K562 (cell line): ENCODE data around the gene HPX. TPM values are rescaled to one million over a fixed set of nuclear protein-coding genes. Genes with fewer than 3 reads are reported as not detected.

Experiments
- CBX1 ChIP-seq: sonication (generic); IDR thresholded peaks from 2 replicates; pipeline ENCODE4 v1.6.1; 2016; ENCODE audit warnings: antibody characterized with exemption, low read depth, mild to moderate bottlenecking
- ETV5 ChIP-seq: sonication (generic); formaldehyde crosslinking; IDR thresholded peaks from 2 replicates; pipeline ENCODE4 v1.4.0; 2020; ENCODE audit warnings: low read depth, mild to moderate bottlenecking, missing genetic modification reagents
- FOXP1 ChIP-seq: sonication (generic); formaldehyde crosslinking; IDR thresholded peaks from 2 replicates; pipeline ENCODE4 v1.8.0; 2022; ENCODE audit warnings: mild to moderate bottlenecking, missing genetic modification reagents
- FUS ChIP-seq: fragments of 200-400 bp; formaldehyde crosslinking; optimal IDR thresholded peaks from 2 replicates; pipeline ENCODE3; 2017; ENCODE audit warnings: low read depth, low read length
- IRF2 ChIP-seq: sonication (generic); formaldehyde crosslinking; IDR thresholded peaks from 2 replicates; pipeline ENCODE4 v1.8.1; 2022; ENCODE audit warnings: mild to moderate bottlenecking, missing genetic modification reagents
- MBD2 ChIP-seq: sonication (generic); IDR thresholded peaks from 2 replicates; pipeline ENCODE4 v1.6.1; 2016; ENCODE audit warnings: low read depth, borderline replicate concordance
- MEF2A ChIP-seq: IDR thresholded peaks from 2 replicates; pipeline ENCODE4 v1.6.1; 2011; ENCODE audit warnings: low read depth, mild to moderate bottlenecking, low read length, moderate library complexity; ENCODE audit not compliant: control insufficient read depth
- RBM15 ChIP-seq: fragments of 200-400 bp; formaldehyde crosslinking; IDR thresholded peaks from 2 replicates; pipeline ENCODE4 v1.6.1; 2018; ENCODE audit warnings: mild to moderate bottlenecking, low read length, moderate library complexity; ENCODE audit not compliant: insufficient read depth
- SPI1 ChIP-seq: IDR thresholded peaks from 2 replicates; pipeline ENCODE4 v1.6.1; 2011; ENCODE audit warnings: low read depth, low read length, control low read depth, borderline replicate concordance
- TBP ChIP-seq: optimal IDR thresholded peaks from 2 replicates; pipeline ENCODE3; 2011; ENCODE audit warnings: low read depth, low read length, improper control_type of control experiment
- XRCC5 ChIP-seq: fragments of 200-400 bp; formaldehyde crosslinking; IDR thresholded peaks from 2 replicates; pipeline ENCODE4 v1.6.1; 2017; ENCODE audit warnings: low read depth, mild to moderate bottlenecking, low read length
- ZBTB7A ChIP-seq: IDR thresholded peaks from 2 replicates; pipeline ENCODE4 v1.6.1; 2011; ENCODE audit warnings: low read depth, mild to moderate bottlenecking, low read length, moderate library complexity, borderline replicate concordance; ENCODE audit not compliant: control insufficient read depth
- ZNF134 ChIP-seq: fragments of 250-450 bp; sonication (Bioruptor Pico); conservative IDR thresholded peaks from 2 replicates; pipeline ENCODE4 v1.4.0; 2020
- ZNF324 ChIP-seq: fragments of 250-450 bp; sonication (Bioruptor Pico); IDR thresholded peaks from 2 replicates; pipeline ENCODE4 v1.4.0; 2020; ENCODE audit warnings: mild to moderate bottlenecking
- ZNF41 ChIP-seq: fragments of 250-450 bp; sonication (Bioruptor Pico); conservative IDR thresholded peaks from 2 replicates; pipeline ENCODE4 v1.4.0; 2020; ENCODE audit warnings: mild to moderate bottlenecking
- ZNF584 ChIP-seq: fragments of 200-800 bp; sonication (Bioruptor generic); IDR thresholded peaks from 2 replicates; pipeline ENCODE4 v1.6.1; 2016; ENCODE audit warnings: low read depth, mild to moderate bottlenecking, missing genetic modification characterization, missing compliant biosample characterization
- polyA plus RNA-seq, 8 experiments: library from polyadenylated mRNA; depleted of rRNA in 4 of 8; stranded (reverse) in 5 of 8; unstranded in 3 of 8; fragments of >200 nt; fragmentation: Nextera tagmentation in 2 of 8; fragmentation: Illumina TruSeq in 1 of 8; extraction: Ambion mirVana in 2 of 8; extraction: Trizol in 1 of 8; gene quantifications; 2 replicates each; pipeline versions ENCODE4 v1.2.1 to v1.2.3, GENCODE V29; 2011 to 2014; ENCODE audit warnings: inconsistent platforms in 1 of 8, missing spikeins in 1 of 8
- total RNA-seq, 7 experiments: library from RNA; depleted of rRNA in 6 of 7; stranded (reverse); fragments of >200 nt in 6 of 7; fragmentation: Illumina TruSeq in 2 of 7; extraction: Trizol in 2 of 7; gene quantifications; 2 replicates each; pipeline versions ENCODE4 v1.2.1 to v1.2.3, GENCODE V29; 2011 to 2021; ENCODE audit warnings: low replicate concordance in 1 of 7
- TF ChIP-seq, protein P1 (sequence below), 2 experiments: fragments of 450-650 bp; IDR thresholded peaks; 2 replicates each; pipeline ENCODE4 v1.6.1; 2018; ENCODE audit warnings: mild to moderate bottlenecking in 2 of 2, low read depth in 1 of 2; ENCODE audit not compliant: partially characterized antibody in 2 of 2
- TF ChIP-seq, protein P2 (sequence below), 2 experiments: IDR thresholded peaks; 2 replicates each; pipeline ENCODE4 v1.6.1; 2011; ENCODE audit warnings: borderline replicate concordance in 1 of 2, control low read depth in 1 of 2, low read depth in 1 of 2, low read length in 1 of 2, mild to moderate bottlenecking in 1 of 2, mixed read lengths in 1 of 2, moderate library complexity in 1 of 2; ENCODE audit not compliant: insufficient read depth in 1 of 2, insufficient read length in 1 of 2, poor library complexity in 1 of 2, severe bottlenecking in 1 of 2; ENCODE audit errors: extremely low read depth in 1 of 2
- TF ChIP-seq, protein P3 (sequence below): fragments of 450-650 bp; IDR thresholded peaks from 2 replicates; pipeline ENCODE4 v1.6.1; 2016; ENCODE audit warnings: mild to moderate bottlenecking

Gene HPX
- total and polyA plus RNA-seq, 9 of the 15 experiments (the other 6 are each of a cell fraction or from before 2014, with no cell fraction given), result 0.12 to 1.2 (median 0.49) TPM; not detected in 1

DNA sequence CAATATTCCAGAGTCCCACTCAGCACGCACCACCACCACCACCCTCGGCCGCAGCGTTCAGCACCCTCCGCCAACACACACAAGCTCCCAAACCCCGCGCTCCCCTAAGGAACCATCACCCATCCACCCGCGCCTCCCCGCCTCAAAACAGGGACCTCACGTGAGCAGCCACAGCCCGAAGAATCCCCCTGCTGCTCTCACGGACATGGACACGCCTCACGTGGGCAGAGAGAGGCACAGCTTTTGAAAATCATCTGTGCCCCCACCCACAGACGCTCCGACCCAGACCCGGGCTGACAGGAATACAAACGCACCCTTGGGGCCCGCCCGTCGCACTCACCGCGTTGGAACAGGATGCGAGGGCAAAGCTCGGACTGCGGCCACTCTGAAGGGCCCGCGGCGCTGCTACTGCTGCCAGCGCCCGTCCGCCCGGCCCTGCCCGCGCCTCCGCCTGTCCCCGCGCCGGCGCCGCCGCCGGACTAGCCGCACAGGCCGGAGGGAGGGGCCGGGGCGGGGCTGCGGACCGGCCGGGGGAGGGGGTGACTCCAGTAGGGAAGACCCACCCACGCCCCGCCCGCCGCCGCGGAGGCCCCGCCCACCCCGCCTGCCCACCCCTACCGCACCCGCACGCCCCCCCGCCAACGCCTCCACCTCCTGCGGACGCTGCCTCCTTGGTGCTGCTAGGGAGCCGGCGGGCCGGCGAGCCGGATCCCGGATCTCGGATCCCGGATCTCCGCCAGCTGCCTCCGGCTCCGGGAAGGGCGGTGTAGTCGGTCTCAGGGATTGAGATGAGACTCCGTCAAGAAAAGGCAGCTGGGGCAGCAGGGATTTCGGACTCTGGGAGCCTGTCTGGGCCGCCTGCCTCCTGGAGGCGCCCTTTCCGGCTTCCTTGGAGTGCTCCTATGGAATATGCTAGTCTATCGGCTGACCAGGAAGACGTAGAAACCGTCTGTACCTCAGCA lies 32.9 kb upstream of the HPX start, which contains the start of gene TRIM3 (continued):
- no peak for TF ChIP-seq ZNF584
- TF ChIP-seq, protein P1, sequence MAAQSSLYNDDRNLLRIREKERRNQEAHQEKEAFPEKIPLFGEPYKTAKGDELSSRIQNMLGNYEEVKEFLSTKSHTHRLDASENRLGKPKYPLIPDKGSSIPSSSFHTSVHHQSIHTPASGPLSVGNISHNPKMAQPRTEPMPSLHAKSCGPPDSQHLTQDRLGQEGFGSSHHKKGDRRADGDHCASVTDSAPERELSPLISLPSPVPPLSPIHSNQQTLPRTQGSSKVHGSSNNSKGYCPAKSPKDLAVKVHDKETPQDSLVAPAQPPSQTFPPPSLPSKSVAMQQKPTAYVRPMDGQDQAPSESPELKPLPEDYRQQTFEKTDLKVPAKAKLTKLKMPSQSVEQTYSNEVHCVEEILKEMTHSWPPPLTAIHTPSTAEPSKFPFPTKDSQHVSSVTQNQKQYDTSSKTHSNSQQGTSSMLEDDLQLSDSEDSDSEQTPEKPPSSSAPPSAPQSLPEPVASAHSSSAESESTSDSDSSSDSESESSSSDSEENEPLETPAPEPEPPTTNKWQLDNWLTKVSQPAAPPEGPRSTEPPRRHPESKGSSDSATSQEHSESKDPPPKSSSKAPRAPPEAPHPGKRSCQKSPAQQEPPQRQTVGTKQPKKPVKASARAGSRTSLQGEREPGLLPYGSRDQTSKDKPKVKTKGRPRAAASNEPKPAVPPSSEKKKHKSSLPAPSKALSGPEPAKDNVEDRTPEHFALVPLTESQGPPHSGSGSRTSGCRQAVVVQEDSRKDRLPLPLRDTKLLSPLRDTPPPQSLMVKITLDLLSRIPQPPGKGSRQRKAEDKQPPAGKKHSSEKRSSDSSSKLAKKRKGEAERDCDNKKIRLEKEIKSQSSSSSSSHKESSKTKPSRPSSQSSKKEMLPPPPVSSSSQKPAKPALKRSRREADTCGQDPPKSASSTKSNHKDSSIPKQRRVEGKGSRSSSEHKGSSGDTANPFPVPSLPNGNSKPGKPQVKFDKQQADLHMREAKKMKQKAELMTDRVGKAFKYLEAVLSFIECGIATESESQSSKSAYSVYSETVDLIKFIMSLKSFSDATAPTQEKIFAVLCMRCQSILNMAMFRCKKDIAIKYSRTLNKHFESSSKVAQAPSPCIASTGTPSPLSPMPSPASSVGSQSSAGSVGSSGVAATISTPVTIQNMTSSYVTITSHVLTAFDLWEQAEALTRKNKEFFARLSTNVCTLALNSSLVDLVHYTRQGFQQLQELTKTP (IDR thresholded peaks at IDR 0.05; ENCODE audit: low read depth in 1 of 2, partially characterized antibody in 2 of 2), result no peak
- no peak for TF ChIP-seq MBD2
- no peak for TF ChIP-seq ZNF134 (CRISPR knock-in tag)
- peak; percentile 46 for TF ChIP-seq TBP
- no peak for TF ChIP-seq FOXP1 (CRISPR knock-in tag)
- TF ChIP-seq MEF2A, result no peak
- no peak for TF ChIP-seq ZNF324 (CRISPR knock-in tag)
- peak; percentile 4; the same call in 1 of the 2 replicates for TF ChIP-seq ZBTB7A
- TF ChIP-seq FUS, result no peak
- TF ChIP-seq, protein P2, sequence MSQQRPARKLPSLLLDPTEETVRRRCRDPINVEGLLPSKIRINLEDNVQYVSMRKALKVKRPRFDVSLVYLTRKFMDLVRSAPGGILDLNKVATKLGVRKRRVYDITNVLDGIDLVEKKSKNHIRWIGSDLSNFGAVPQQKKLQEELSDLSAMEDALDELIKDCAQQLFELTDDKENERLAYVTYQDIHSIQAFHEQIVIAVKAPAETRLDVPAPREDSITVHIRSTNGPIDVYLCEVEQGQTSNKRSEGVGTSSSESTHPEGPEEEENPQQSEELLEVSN (IDR thresholded peaks at IDR 0.05; ENCODE audit: borderline replicate concordance in 1 of 2, extremely low read depth in 1 of 2, insufficient read depth in 1 of 2, insufficient read length in 1 of 2, low read depth in 1 of 2, low read length in 1 of 2, poor library complexity in 1 of 2, severe bottlenecking in 1 of 2), result peak in 1 of 2 experiments; percentile 36
- TF ChIP-seq ETV5, result peak; percentile 37; the same call in 1 of the 2 replicates
- TF ChIP-seq ZNF41 (CRISPR knock-in tag), result no peak
- TF ChIP-seq XRCC5, result no peak
- TF ChIP-seq, protein P3, sequence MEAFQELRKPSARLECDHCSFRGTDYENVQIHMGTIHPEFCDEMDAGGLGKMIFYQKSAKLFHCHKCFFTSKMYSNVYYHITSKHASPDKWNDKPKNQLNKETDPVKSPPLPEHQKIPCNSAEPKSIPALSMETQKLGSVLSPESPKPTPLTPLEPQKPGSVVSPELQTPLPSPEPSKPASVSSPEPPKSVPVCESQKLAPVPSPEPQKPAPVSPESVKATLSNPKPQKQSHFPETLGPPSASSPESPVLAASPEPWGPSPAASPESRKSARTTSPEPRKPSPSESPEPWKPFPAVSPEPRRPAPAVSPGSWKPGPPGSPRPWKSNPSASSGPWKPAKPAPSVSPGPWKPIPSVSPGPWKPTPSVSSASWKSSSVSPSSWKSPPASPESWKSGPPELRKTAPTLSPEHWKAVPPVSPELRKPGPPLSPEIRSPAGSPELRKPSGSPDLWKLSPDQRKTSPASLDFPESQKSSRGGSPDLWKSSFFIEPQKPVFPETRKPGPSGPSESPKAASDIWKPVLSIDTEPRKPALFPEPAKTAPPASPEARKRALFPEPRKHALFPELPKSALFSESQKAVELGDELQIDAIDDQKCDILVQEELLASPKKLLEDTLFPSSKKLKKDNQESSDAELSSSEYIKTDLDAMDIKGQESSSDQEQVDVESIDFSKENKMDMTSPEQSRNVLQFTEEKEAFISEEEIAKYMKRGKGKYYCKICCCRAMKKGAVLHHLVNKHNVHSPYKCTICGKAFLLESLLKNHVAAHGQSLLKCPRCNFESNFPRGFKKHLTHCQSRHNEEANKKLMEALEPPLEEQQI, result no peak
- TF ChIP-seq RBM15, result no peak
- 0 out of 2 replicates have a peak, but pooled peaks have one; percentile 13 for TF ChIP-seq CBX1
- TF ChIP-seq SPI1, result no peak
- TF ChIP-seq IRF2 (CRISPR knock-in tag), result no peak
